ENCODE results near the gene ADH7. TPM values are rescaled to one million over a fixed set of nuclear protein-coding genes. Genes with fewer than 3 reads are reported as not detected.
A peak's percentile ranks its signal among the peaks of the same experiment; 100 is the strongest.

ADH7 gene
- total and polyA plus RNA-seq, 2 of the 4 experiments (the other 2 are of a cell fraction): not detected

DNA sequence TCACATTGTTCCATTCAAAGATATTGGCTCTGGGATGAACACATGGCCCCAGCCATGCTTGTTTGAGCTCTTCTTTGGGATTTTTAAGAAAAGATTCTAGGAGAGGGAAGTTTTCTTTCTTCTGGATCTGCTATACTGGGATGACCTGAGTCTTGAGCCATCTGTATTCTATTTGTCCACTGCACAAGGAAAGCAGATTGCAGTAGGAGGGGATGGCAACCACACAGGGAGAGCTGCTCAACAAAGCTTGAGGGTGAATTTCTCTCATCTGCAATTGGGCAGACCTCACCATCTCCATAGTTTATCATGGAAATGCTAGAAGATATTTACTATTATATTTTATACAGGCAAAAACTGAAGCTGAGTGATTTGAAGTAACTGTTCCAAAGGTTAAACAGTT lies 34.3 kb downstream of the ADH7 start:
- Histone ChIP-seq H3K36me3 (ENCODE audit: control insufficient read depth, insufficient read depth, low read length) (no peaks in the 10 kb centered on the region), H2AK9ac (replicated peaks; ENCODE audit: low read depth, low read length, poor library complexity) (no peak overlapping the region), H4K8ac (ENCODE audit: low read depth in 2 of 2, low read length in 2 of 2) (no peak overlapping the region; a peak in 1 of 4 replicates), H3K4me3 (ENCODE audit: insufficient read depth, low read depth, low read length) (no peak overlapping the region), H2BK120ac (ENCODE audit: low read depth, low read length) (peak overlapping the region; percentile 79), H3K23ac (ENCODE audit: low read depth, low read length) (no peak overlapping the region), H3K27me3 (ENCODE audit: control insufficient read depth, insufficient read depth, low read length) (no peaks in the 10 kb centered on the region), H3K4me2 (ENCODE audit: low read depth, low read length) (no peak overlapping the region), H4K20me1 (ENCODE audit: insufficient read depth, low read length) (no peaks in the 10 kb centered on the region), H3K56ac (ENCODE audit: extremely low read depth, insufficient read depth, low read length) (no peak overlapping the region), H4K91ac (ENCODE audit: insufficient read depth, low read depth, low read length) (no peak overlapping the region), H2BK5ac (ENCODE audit: low read depth, low read length, poor library complexity, severe bottlenecking) (no peak overlapping the region), H3K4me1 (ENCODE audit: control insufficient read depth, insufficient read depth, low read length) (peaks cover 13% of the 10 kb centered on the region), H2BK20ac (ENCODE audit: low read depth, low read length) (peak overlapping the region; percentile 63; the same call in 1 of the 2 replicates), H2BK15ac (ENCODE audit: low read depth, low read length) (peak overlapping the region; percentile 23; the same call in 1 of the 3 replicates), H3K9me1 (ENCODE audit: insufficient read depth, low read length) (peaks cover 5% of the 10 kb centered on the region; the same call in 1 of the 2 replicates), H4K5ac (ENCODE audit: low read depth, low read length) (peak overlapping the region; percentile 79), H3K27ac (ENCODE audit: insufficient read depth, low read length) (peak overlapping the region; percentile 63; the same call in 1 of the 2 replicates), H3K9me3 (ENCODE audit: control insufficient read depth, insufficient read depth, low read length) (0 out of 2 replicates have a peak, but pooled peaks cover 2% of the 10 kb centered on the region), H3K79me1 (ENCODE audit: low read depth in 1 of 2, low read length in 2 of 2) (no peaks in the 10 kb centered on the region), H3K14ac (replicated peaks; ENCODE audit: low read depth, low read length) (no peak overlapping the region), H3K18ac (ENCODE audit: low read depth, low read length) (peak overlapping the region; percentile 89), H3K9ac (ENCODE audit: low read depth, low read length) (no peak overlapping the region), H2AFZ (replicated peaks; ENCODE audit: low read length, poor library complexity) (no peak overlapping the region), H3K4ac (ENCODE audit: low read depth, low read length) (peak overlapping the region; percentile 39; the same call in 1 of the 2 replicates), H2AK5ac (ENCODE audit: low read depth, low read length) (no peak overlapping the region)
- POLR2A ChIA-PET (ENCODE audit: unreplicated experiment): no interaction called here
- DNase-seq: no peak
- dilution Hi-C loops (cut with HindIII; ENCODE audit: low sequenced_read_pairs, unreplicated experiment): no loop called here
- BruUV-seq (replicated peaks): no TSS peak
- in situ Hi-C loops (cut with MboI; ENCODE audit: low sequenced_read_pairs): loop anchor here (5.0 to 10.0 kb wide), 2 partner anchors 199 to 1256 kb away; partner anchors contain the start of gene STPG2
- intact Hi-C loops (cut with micrococcal nuclease): loop anchor here (10.0 kb wide), 1 partner anchor 316 kb away; the partner anchor contains the start of gene ADH5
- no peak for TF ChIP-seq FOS (IDR thresholded peaks at IDR 0.05; ENCODE audit: low read depth, low read length)
- TF ChIP-seq CEBPB (IDR thresholded peaks at IDR 0.05; ENCODE audit: low read depth, low read length): no peak
- TF ChIP-seq, protein P1, sequence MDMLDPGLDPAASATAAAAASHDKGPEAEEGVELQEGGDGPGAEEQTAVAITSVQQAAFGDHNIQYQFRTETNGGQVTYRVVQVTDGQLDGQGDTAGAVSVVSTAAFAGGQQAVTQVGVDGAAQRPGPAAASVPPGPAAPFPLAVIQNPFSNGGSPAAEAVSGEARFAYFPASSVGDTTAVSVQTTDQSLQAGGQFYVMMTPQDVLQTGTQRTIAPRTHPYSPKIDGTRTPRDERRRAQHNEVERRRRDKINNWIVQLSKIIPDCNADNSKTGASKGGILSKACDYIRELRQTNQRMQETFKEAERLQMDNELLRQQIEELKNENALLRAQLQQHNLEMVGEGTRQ (IDR thresholded peaks at IDR 0.05; ENCODE audit: low read depth, low read length): no peak
- TF ChIP-seq, protein P2, sequence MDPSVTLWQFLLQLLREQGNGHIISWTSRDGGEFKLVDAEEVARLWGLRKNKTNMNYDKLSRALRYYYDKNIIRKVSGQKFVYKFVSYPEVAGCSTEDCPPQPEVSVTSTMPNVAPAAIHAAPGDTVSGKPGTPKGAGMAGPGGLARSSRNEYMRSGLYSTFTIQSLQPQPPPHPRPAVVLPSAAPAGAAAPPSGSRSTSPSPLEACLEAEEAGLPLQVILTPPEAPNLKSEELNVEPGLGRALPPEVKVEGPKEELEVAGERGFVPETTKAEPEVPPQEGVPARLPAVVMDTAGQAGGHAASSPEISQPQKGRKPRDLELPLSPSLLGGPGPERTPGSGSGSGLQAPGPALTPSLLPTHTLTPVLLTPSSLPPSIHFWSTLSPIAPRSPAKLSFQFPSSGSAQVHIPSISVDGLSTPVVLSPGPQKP (IDR thresholded peaks at IDR 0.05; ENCODE audit: borderline replicate concordance, low read depth, low read length): no peak
- no peak for TF ChIP-seq NFE2L2 (IDR thresholded peaks at IDR 0.05; ENCODE audit: low read depth, low read length)
- no peak for TF ChIP-seq BHLHE40 (IDR thresholded peaks at IDR 0.05; ENCODE audit: low read depth, low read length)
- no peak for TF ChIP-seq POLR2A (IDR thresholded peaks at IDR 0.05; ENCODE audit: low read depth, low read length)
- TF ChIP-seq CHD1 (IDR thresholded peaks at IDR 0.05; ENCODE audit: low read depth, low read length): no peak
- TF ChIP-seq RAD21 (IDR thresholded peaks at IDR 0.05; ENCODE audit: low read length): no peak
- no peak for TF ChIP-seq MXI1 (IDR thresholded peaks at IDR 0.05; ENCODE audit: borderline replicate concordance, low read depth, low read length)
- TF ChIP-seq, protein P3, sequence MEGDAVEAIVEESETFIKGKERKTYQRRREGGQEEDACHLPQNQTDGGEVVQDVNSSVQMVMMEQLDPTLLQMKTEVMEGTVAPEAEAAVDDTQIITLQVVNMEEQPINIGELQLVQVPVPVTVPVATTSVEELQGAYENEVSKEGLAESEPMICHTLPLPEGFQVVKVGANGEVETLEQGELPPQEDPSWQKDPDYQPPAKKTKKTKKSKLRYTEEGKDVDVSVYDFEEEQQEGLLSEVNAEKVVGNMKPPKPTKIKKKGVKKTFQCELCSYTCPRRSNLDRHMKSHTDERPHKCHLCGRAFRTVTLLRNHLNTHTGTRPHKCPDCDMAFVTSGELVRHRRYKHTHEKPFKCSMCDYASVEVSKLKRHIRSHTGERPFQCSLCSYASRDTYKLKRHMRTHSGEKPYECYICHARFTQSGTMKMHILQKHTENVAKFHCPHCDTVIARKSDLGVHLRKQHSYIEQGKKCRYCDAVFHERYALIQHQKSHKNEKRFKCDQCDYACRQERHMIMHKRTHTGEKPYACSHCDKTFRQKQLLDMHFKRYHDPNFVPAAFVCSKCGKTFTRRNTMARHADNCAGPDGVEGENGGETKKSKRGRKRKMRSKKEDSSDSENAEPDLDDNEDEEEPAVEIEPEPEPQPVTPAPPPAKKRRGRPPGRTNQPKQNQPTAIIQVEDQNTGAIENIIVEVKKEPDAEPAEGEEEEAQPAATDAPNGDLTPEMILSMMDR (conservative IDR thresholded peaks at IDR 0.05; ENCODE audit: low read depth, low read length): no peak
- no peak for TF ChIP-seq RCOR1 (IDR thresholded peaks at IDR 0.05; ENCODE audit: insufficient replicate concordance, low read length)
- no peak for TF ChIP-seq SMC3 (IDR thresholded peaks at IDR 0.05; ENCODE audit: low read depth, low read length)
- TF ChIP-seq MAFK (IDR thresholded peaks at IDR 0.05; ENCODE audit: low read depth, low read length): no peak
- no peak for TF ChIP-seq RFX5 (IDR thresholded peaks at IDR 0.05; ENCODE audit: low read depth, low read length)
- no peak for TF ChIP-seq MAZ (IDR thresholded peaks at IDR 0.05; ENCODE audit: borderline replicate concordance, low read depth, low read length)
- ATAC-seq (ENCODE audit: low read depth): no peak
- CTCF ChIA-PET: interaction anchor here (0.7 kb wide), 1 partner anchor 9 kb away, joined by 3 read pairs; no protein-coding TSS in a partner anchor
